Stimulated activated naive CD8-positive, alpha-beta T cell treated with anti-CD3 and anti-CD28 coated beads, Interleukin-15, amount 100 ng/mL, for 72 hours (primary cell): Measurements from ENCODE around the gene TBX15.

Source experiments
- ATAC-seq: fragments of 150-1000 bp; cut with Tn5 transposase; 2 replicates; pipeline ENCODE4 v1.10.0; 2021; ENCODE audit warnings: mild to moderate bottlenecking, moderate library complexity
- DNase-seq, 2 donors: peaks; one replicate each; pipeline ENCODE4 v3.0.0; 2021 to 2022
- H3K27ac Mint-ChIP-seq, 2 donors: one replicate each; pipeline ENCODE4 v1.8.0; 2022; ENCODE audit warnings: mild to moderate bottlenecking in 2 of 2, mixed read lengths in 2 of 2, moderate library complexity in 2 of 2
- H3K27me3 Mint-ChIP-seq: one replicate; pipeline ENCODE4 v1.8.0; 2022; ENCODE audit warnings: mixed read lengths
- H3K4me1 Mint-ChIP-seq: one replicate; pipeline ENCODE4 v1.8.0; 2022; ENCODE audit warnings: mild to moderate bottlenecking, mixed read lengths
- H3K4me3 Mint-ChIP-seq, 2 donors: one replicate each; pipeline ENCODE4 v1.8.0; 2022; ENCODE audit warnings: mild to moderate bottlenecking in 2 of 2, mixed read lengths in 2 of 2, moderate library complexity in 1 of 2
- H3K9me3 Mint-ChIP-seq, 2 donors: one replicate each; pipeline ENCODE4 v1.8.0; 2022; ENCODE audit warnings: mixed read lengths in 2 of 2

TBX15 gene

GRCh38 chr1:118940957-118941356 is 47.2 kb downstream of the TBX15 start:
- ATAC-seq, result no peak

GRCh38 chr1:118937413-118938072 is 50.6 kb downstream of the TBX15 start:
- Mint-ChIP-seq H3K9me3 (peaks cover 0 to 6% of the 10 kb centered on the region in 2 donors), H3K27ac (no peak overlapping the region), H3K4me3 (no peak overlapping the region), H3K4me1 (no peaks in the 10 kb centered on the region), H3K27me3 (no peaks in the 10 kb centered on the region)
- no peak for DNase-seq
- no peak for ATAC-seq

More at GRCh38 chr1:118940957-118941356, 47.2 kb downstream of the TBX15 start:
- Mint-ChIP-seq H3K9me3 (peaks cover 6% of the 10 kb centered on the region in 2 donors), H3K27me3 (no peaks in the 10 kb centered on the region), H3K27ac (no peak overlapping the region), H3K4me1 (no peaks in the 10 kb centered on the region), H3K4me3 (no peak overlapping the region)
- no peak for DNase-seq

- Mint-ChIP-seq H3K27ac (no peak overlapping the region), H3K4me1 (no peaks in the 10 kb centered on the region), H3K4me3 (no peak overlapping the region), H3K9me3 (peaks cover 0 to under 1% of the 10 kb centered on the region in 2 donors), H3K27me3 (no peaks in the 10 kb centered on the region)
- no peak for ATAC-seq
- DNase-seq, result no peak
Measured at GRCh38 chr1:118934706-118935105, 53.4 kb downstream of the TBX15 start.

GRCh38 chr1:118933051-118933781 is 54.9 kb downstream of the TBX15 start:
- H3K4me1 Mint-ChIP-seq, result no peaks in the 10 kb centered on the region
- no peak for ATAC-seq

GRCh38 chr1:118931876-118932275 is 56.3 kb downstream of the TBX15 start:
- Mint-ChIP-seq H3K27me3 (no peaks in the 10 kb centered on the region), H3K9me3 (peaks cover 6 to 11% of the 10 kb centered on the region in 2 donors), H3K4me1 (no peaks in the 10 kb centered on the region), H3K4me3 (no peak overlapping the region), H3K27ac (no peak overlapping the region)
- DNase-seq (no peak), ATAC-seq (no peak)

More at GRCh38 chr1:118933051-118933781, 54.9 kb downstream of the TBX15 start:
- peaks cover 6 to 11% of the 10 kb centered on the region in 2 donors for H3K9me3 Mint-ChIP-seq
- H3K27me3 Mint-ChIP-seq, result no peaks in the 10 kb centered on the region
- no peak overlapping the region for H3K27ac Mint-ChIP-seq
- DNase-seq, result no peak
- no peak overlapping the region for H3K4me3 Mint-ChIP-seq

- Mint-ChIP-seq H3K27ac (no peak overlapping the region), H3K9me3 (peaks cover 10 to 11% of the 10 kb centered on the region in 2 donors), H3K27me3 (no peaks in the 10 kb centered on the region), H3K4me3 (no peak overlapping the region), H3K4me1 (no peaks in the 10 kb centered on the region)
- ATAC-seq (no peak), DNase-seq (no peak)
Measured at GRCh38 chr1:118928739-118929554, 59.2 kb downstream of the TBX15 start.

GRCh38 chr1:118927427-118928187 is 60.5 kb downstream of the TBX15 start:
- H3K27me3 Mint-ChIP-seq, result no peaks in the 10 kb centered on the region
- no peak for ATAC-seq
- no peaks in the 10 kb centered on the region for H3K4me1 Mint-ChIP-seq

GRCh38 chr1:118926261-118926660 is 61.9 kb downstream of the TBX15 start:
- no peak for ATAC-seq

More at GRCh38 chr1:118927427-118928187, 60.5 kb downstream of the TBX15 start:
- Mint-ChIP-seq H3K9me3 (peaks cover 10 to 11% of the 10 kb centered on the region in 2 donors), H3K27ac (no peak overlapping the region), H3K4me3 (no peak overlapping the region)
- no peak for DNase-seq

GRCh38 chr1:118925651-118926050 is 62.5 kb downstream of the TBX15 start:
- H3K27me3 Mint-ChIP-seq, result no peaks in the 10 kb centered on the region
- H3K9me3 Mint-ChIP-seq, result peaks cover 10 to 11% of the 10 kb centered on the region in 2 donors
- no peak for DNase-seq
- H3K27ac Mint-ChIP-seq, result no peak overlapping the region
- no peak for ATAC-seq
- no peak overlapping the region for H3K4me3 Mint-ChIP-seq
- H3K4me1 Mint-ChIP-seq, result no peaks in the 10 kb centered on the region

More at GRCh38 chr1:118926261-118926660, 61.9 kb downstream of the TBX15 start:
- Mint-ChIP-seq H3K4me1 (no peaks in the 10 kb centered on the region), H3K9me3 (peaks cover 10 to 11% of the 10 kb centered on the region in 2 donors), H3K27me3 (no peaks in the 10 kb centered on the region), H3K4me3 (no peak overlapping the region), H3K27ac (no peak overlapping the region)
- no peak for DNase-seq

GRCh38 chr1:118923319-118923718 is 64.8 kb downstream of the TBX15 start:
- Mint-ChIP-seq H3K27me3 (no peaks in the 10 kb centered on the region), H3K27ac (no peak overlapping the region), H3K9me3 (peaks cover 4 to 8% of the 10 kb centered on the region in 2 donors), H3K4me1 (no peaks in the 10 kb centered on the region), H3K4me3 (no peak overlapping the region)
- ATAC-seq (no peak), DNase-seq (no peak)

- no peak for ATAC-seq
- H3K27me3 Mint-ChIP-seq, result no peaks in the 10 kb centered on the region
- DNase-seq, result no peak
- no peak overlapping the region for H3K27ac Mint-ChIP-seq
- H3K4me3 Mint-ChIP-seq, result no peak overlapping the region
- no peaks in the 10 kb centered on the region for H3K4me1 Mint-ChIP-seq
- H3K9me3 Mint-ChIP-seq, result peaks cover 8 to 10% of the 10 kb centered on the region in 2 donors
Measured at GRCh38 chr1:118921994-118922393, 66.1 kb downstream of the TBX15 start.

- Mint-ChIP-seq H3K27ac (no peak overlapping the region), H3K27me3 (no peaks in the 10 kb centered on the region), H3K4me3 (no peak overlapping the region), H3K4me1 (no peaks in the 10 kb centered on the region), H3K9me3 (peaks cover 8 to 10% of the 10 kb centered on the region in 2 donors)
- ATAC-seq (no peak), DNase-seq (no peak)
Measured at GRCh38 chr1:118920124-118920717, 67.9 kb downstream of the TBX15 start.

- ATAC-seq, result no peak
- H3K4me3 Mint-ChIP-seq, result no peak overlapping the region
- peaks cover 6 to 8% of the 10 kb centered on the region in 2 donors for H3K9me3 Mint-ChIP-seq
- peaks cover 6% of the 10 kb centered on the region for H3K27me3 Mint-ChIP-seq
- no peak for DNase-seq
- no peaks in the 10 kb centered on the region for H3K4me1 Mint-ChIP-seq
- no peak overlapping the region for H3K27ac Mint-ChIP-seq
Measured at GRCh38 chr1:118918940-118919259, 69.2 kb downstream of the TBX15 start.

GRCh38 chr1:118918230-118918939 is 69.8 kb downstream of the TBX15 start:
- Mint-ChIP-seq H3K27ac (no peak overlapping the region), H3K9me3 (peaks cover 6 to 8% of the 10 kb centered on the region in 2 donors), H3K4me1 (no peaks in the 10 kb centered on the region), H3K4me3 (no peak overlapping the region), H3K27me3 (peaks cover 6% of the 10 kb centered on the region)
- DNase-seq (no peak), ATAC-seq (no peak)
